ENCODE data around the gene PUSL1.

Gene PUSL1, protein sequence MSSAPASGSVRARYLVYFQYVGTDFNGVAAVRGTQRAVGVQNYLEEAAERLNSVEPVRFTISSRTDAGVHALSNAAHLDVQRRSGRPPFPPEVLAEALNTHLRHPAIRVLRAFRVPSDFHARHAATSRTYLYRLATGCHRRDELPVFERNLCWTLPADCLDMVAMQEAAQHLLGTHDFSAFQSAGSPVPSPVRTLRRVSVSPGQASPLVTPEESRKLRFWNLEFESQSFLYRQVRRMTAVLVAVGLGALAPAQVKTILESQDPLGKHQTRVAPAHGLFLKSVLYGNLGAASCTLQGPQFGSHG

GRCh38 chr1:1307923-1308755 is at the start of gene PUSL1, which contains the start of gene ACAP3:
TSS of gene PUSL1 (plus strand) at chr1:1308597. CDS start at chr1:1308644, 47 bp downstream.
TSS of gene ACAP3 (minus strand) at chr1:1307930. CDS start at chr1:1307815, 115 bp downstream.
- DNase-seq: peak in 56 of 58 donors; percentile 78 to 98 (median 90)

DNA sequence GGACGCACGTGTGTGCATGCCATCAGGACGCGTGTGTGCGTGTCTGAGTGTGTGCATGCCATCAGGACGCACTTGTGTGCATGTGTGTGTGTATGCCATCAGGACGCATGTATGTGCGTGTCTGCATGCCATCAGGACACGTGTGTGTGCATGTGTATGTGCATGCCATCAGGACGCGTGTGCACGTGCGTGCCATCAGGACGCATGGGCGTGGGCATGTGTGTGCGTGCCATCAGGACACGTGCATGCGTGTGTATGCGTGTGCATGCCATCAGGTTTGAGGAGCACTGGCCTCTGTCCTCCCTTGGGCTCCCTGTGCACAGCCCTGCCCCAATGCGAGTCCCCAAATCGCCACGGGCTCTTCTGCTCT is 49.3 kb upstream of the PUSL1 start:
- DNase-seq: no peak

DNA sequence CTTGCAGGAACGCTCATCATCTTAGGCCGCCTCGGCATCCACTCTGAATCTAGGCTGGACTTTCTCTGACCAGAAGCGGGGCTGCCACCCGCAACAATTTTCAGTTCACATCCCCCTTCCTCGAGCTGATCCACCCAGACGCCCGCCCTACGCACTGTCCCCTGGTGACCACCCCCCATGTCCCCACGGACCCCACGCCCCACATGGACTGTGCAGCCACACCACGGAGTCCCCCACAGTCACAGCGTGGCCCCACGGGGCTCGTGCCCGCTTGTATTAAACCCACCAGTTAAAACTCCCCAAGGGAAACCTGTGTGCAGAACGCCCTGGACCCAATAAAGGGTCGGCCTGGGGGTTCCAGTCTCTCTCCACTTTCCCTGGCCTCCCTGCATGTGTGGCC is 48.9 kb upstream of the PUSL1 start:
- DNase-seq: no peak

DNA sequence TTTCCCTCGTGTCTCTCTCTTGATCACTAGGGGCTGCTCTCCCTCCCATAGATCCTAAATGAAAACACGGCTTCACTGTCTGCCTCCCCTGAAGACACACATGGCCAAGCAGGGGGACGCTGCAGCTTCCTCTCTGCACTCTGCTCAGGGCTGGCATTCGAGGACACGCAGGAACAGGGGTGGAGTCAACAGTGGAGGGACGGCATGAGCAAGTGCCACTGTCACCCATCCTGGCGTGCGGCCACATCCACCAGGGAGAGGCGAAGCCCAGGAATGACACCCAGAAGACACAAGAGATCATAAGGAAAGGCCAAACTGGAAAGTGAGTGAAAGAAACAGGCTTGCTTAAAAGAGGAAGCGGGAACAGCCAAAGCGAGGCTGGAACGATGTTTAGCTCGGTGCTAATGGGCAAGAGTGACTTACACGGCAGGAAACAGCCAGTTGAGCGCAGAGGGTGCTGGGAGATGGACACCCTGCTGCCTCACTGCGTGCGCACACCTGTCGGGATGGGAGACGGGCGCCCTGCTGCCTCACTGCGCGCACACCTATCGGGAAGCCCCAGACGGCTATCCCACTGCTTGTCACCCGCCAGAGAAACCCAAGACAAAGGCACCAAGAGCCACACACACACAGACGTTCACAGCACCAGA is 48.3 kb upstream of the PUSL1 start:
- no peak for DNase-seq

- DNase-seq: no peak
Measured at GRCh38 chr1:1260843-1261560, 47.4 kb upstream of the PUSL1 start.

- no peak for DNase-seq
Measured at GRCh38 chr1:1262071-1262470, 46.3 kb upstream of the PUSL1 start.

DNA sequence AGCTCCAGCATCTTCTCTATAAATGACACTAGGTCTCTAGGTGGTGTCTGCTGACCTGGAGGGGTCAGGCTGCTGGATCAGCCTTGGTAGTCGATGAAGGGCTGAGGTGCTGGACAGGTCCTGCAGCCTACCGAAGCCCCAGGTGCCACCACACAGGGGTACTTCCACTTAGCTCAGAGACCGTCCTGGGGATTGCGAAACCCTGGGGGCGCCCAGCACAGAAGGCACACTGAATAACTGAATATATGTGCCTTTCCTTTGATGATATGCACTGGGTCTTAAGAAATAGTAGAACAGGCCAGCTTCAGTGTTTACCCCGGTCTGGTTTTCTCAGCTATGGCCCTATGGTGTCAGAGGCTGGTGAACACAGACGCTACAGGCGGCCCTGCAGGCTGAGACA is 45.6 kb upstream of the PUSL1 start:
- no peak for DNase-seq

DNA sequence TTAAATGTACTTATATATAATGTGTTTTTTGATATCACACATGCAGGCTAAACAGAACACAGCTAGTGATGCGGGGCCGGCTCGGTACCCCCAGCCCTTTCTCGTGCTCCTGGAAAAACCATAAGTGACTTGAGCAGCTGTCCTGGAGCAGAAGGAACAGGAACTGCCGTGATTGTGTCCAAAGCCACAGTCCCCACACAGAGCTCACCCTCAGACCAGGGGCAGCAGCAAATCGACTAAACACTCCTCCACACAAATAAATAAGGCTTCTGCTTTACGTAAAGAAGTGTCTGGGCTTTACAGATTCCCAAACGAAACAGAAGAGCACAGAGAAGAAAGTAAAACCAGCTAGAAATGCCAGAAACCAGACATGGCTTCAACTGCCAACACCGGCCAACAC is 44.4 kb upstream of the PUSL1 start:
- DNase-seq: no peak

- DNase-seq: no peak
Measured at GRCh38 chr1:1264868-1265272, 43.5 kb upstream of the PUSL1 start.

DNA sequence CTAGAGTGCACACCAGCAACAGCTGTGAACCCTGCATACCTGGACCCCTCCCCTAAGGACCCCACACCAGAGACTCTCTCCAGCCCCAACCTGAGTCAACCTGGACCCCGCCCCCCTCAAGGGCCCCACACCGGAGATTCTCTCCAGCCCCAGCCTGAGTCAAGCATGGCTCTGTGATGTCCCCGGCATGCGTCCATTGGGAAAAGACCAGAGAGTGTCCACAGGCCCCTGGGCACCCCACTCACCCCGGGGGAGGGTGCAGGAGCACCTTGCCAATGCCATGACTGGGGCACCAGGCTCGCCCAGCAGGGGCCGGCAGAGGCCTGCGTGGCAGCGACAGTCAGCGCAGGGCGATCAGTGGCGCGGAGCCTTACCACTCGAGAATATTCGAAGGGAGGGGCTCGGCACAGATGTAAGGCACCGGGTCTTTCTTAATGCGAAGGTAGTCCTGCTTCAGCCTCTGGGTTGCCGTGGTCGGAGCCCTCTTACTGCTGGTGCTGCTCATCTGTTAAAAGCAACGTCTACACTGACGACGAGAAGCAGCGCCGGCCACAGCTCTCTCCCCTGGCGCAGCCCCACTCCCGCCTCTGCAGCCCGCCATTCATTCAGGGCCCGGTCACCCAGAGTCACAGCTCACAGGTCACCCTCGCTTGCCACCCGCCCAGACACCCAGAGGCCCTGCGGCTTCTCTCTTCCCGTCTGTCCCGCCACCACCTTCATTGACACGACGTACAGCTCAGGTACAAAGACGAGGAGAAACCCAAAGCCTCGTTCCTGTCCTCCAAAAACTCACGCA is 40.7 kb upstream of the PUSL1 start:
- DNase-seq: no peak

DNA sequence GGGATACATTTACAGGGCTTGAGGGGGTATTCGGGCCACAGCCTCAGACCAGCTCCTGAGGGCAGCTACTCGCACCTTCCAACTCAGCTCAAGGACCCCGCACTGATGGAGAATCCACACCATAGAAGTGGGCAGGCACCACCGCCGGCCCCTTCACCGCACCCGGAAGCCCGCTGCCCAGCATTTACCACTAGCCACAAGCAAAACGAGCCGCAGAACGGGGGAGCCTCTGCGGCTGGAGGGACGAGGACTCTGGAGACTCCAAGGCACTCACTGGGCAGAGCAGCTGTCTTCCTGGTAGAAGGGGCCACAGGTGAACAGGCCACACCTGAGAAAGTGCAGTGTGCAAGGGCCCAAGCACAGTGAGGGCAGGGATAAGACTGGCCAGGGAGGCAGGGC is 40.1 kb upstream of the PUSL1 start:
- no peak for DNase-seq

- no peak for DNase-seq
Measured at GRCh38 chr1:1270813-1271212, 37.6 kb upstream of the PUSL1 start.

DNA sequence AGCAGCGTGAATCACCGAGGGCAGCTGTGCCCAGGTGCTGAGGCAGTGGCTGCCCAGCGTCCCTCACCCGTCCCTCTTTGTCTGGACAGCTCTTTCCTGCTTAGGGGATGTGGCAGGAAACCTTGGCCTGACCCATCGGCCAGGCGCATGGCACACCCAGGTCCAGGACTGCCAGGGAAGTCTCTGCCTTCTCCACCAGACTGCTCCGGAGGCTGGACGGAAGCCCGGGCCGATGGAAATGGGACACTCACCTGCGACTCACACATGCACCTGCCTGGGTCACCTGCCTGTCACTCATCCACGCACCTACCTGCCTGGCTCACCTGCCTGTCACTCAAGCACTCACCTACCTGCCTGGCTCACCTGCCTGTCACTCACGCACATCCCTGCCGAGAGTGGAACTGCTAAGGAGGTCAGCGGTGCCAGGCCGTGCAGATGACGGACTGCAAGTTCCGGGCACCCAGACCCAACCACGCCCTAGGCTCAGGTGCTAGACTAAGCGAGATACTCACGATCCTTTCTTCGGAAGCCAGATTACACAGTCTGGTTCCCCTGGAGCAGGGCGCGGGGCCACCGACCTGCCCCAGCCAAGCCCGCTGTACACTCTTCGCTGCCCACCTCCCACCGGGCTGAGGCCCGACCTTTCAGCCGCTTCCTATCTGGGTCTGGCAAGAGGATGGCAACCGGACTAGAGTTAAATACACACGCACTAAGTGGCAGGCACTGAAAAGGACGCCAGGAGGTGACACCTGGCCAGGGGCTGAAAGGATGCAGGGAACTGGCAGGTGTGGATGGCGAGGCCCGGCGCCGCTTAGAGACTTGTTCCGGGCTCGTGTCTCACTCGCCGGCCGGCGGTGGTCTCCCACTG is 35.8 kb upstream of the PUSL1 start:
- no peak for DNase-seq

GRCh38 chr1:1273209-1273511 is 35.2 kb upstream of the PUSL1 start:
- DNase-seq: no peak

DNA sequence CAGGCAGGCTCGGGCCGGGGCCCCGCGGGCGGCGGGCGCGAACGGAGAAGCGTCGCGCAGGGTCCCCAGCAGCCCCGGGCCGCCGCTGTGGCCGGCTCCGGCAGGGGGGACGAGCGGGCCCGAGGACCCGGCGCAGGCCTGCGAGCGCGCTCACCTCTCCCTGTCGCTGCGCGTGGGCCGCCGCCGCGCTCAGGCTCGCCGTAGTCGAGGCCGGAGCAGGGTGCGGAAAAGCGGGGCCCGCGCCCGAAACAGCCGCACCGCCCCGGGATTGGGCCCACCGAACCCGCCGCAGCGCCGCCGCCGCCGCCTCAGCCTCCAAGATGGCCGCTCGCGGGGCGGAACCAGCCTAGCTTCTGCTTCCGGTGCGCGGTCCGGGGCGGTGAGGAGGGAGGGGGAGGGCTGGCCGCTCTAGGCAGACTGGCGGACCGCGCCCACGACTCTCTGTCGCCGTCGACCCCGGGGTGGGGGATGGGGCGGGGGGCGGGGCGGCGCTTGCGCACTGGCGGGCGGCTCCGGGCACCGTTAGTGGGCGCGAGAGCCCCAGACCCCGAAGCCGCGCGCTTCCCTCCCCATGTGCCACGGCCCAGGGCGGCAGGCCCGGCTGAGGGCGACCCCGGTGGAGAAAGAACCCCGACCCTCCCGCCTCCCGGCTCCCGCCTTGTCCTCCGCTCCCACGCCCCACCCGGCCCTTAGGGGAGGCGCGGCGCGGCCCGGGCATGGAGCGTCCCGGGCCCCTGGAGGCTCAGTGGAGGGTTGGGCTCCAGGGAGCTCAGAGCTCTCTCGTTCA is 34.7 kb upstream of the PUSL1 start, which contains the start of gene UBE2J2:
TSS of gene UBE2J2 (minus strand) at position 343 of the 787 bp plus-strand sequence. CDS start 5,862 bp downstream, outside the sequence.
- DNase-seq: peak; percentile 50 to 95 (median 90)

GRCh38 chr1:1274299-1274930 is 34.0 kb upstream of the PUSL1 start:
- DNase-seq: peak in 2 of 58 donors; percentile 53 to 55

DNA sequence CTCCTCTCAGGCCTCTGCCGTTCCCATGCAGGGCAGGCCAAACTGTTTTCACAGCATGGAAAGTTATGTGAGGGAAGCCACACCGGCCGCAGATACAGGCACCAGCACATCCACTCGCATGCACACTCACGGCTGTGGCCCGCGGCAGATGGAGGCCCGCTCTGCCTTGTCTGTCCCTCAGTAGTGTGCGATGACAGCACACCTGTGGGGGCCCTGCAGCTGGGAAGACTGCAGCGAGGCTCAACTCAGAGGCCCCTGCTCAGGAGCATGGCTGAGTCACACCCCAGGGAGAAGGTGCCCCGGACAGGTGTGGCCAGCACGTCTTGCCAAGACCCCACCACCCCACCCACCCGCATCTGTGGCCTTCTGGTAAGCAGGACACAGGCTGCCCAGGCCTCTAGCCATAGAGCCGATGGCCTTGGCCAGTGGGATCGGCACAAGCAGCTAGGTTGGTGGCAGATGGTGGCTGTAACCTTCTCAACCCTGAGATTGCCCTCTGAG is 33.4 kb upstream of the PUSL1 start:
- no peak for DNase-seq

DNA sequence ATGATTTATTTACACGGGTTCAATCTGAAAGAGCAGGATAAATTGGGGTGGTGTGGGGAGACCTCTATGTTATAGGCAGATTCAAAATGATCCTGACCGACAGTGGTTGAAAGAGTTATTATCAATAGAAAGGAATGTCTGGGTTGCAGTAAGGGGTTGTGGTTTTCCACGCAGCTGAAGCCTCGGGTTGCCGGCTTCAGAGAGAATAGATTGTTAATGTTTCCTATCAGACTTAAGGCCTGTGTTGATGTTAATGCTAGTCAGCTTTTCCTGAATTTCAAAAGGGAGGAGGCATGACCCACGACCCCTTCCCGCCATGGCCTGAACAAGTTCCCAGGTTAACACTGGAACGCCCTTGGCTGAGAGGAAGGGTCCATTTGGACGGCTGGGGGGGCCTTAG is 32.6 kb upstream of the PUSL1 start:
- no peak for DNase-seq

Data from anterior cingulate cortex (tissue), 58 donors.